Measurements from ENCODE around the gene ZDHHC3. TPM values are rescaled to one million over a fixed set of nuclear protein-coding genes. Genes with fewer than 3 reads are reported as not detected.
A peak's percentile ranks its signal among the peaks of the same experiment; 100 is the strongest.

Gene ZDHHC3
- total RNA-seq, 2 experiments from 2014 or later = 39.1 to 39.5 TPM

DNA sequence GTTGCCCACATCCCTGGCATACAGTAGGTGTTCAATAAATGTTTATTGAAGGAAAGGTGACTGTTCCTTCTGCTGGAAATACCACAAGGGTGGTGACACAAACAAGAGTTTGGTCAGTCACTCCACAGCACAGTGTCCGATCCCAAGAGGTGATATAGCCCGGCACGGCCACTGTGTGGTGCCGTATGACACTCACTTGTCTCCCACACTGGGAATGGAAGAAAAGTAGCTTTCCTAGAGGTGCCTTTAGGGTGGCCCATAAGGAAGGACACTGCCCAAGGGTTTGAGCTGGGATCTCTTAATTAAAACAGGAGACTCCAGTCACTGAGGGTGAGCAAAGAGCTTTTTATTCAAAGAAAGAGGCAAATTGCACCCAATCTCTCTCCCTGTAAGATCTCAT is 61.0 kb downstream of the ZDHHC3 start:
- Mint-ChIP-seq H3K9me3 (no peaks in the 10 kb centered on the region), H3K4me3 (no peak overlapping the region), H3K36me3 (no peaks in the 10 kb centered on the region), H3K4me1 (no peaks in the 10 kb centered on the region), H3K27me3 (peaks cover 4% of the 10 kb centered on the region), H3K27ac (no peak overlapping the region)
- DNase-seq = no peak

DNA sequence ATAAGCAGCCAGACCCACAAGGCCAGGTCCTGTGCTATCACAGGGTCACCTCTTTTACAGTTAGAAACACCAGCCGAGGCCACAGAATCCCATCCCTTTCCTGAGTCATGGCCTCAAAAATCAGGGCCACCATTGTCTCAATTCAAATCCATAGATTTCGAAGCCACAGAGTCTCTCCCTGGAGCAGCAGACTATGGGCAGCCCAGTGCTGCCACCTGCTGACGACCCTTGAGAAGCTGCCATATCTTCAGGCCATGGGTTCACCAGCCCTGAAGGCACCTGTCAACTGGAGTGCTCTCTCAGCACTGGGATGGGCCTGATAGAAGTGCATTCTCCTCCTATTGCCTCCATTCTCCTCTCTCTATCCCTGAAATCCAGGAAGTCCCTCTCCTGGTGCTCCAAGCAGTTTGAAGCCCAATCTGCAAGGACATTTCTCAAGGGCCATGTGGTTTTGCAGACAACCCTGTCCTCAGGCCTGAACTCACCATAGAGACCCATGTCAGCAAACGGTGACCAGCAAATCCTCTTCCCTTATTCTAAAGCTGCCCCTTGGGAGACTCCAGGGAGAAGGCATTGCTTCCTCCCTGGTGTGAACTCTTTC is 62.0 kb downstream of the ZDHHC3 start:
- Mint-ChIP-seq H3K4me1 (no peaks in the 10 kb centered on the region), H3K27me3 (peaks cover 14% of the 10 kb centered on the region), H3K27ac (no peak overlapping the region), H3K4me3 (no peak overlapping the region), H3K9me3 (peaks cover 2% of the 10 kb centered on the region), H3K36me3 (no peaks in the 10 kb centered on the region)
- peak; percentile 57 for DNase-seq

DNA sequence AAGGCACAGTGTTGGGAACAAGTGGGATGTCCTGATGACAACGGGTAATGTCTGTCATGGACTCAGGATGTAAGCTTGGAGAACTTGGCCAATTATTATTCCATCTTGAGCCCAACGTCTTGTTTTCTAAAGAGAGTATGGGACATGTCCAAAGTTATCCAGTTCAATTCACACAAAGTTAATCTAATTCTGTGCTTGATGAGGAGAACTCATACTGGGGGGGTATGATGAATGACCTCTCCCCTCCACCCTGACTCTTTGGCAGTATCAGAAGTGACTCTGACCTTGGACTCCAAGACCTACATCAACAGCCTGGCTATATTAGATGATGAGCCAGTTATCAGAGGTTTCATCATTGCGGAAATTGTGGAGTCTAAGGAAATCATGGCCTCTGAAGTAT is 65.3 kb downstream of the ZDHHC3 start:
- DNase-seq = no peak
- H3K4me1 Mint-ChIP-seq = no peaks in the 10 kb centered on the region
- H3K9me3 Mint-ChIP-seq = peaks cover 2% of the 10 kb centered on the region
- no peaks in the 10 kb centered on the region for H3K36me3 Mint-ChIP-seq
- H3K4me3 Mint-ChIP-seq = no peak overlapping the region
- no peak overlapping the region for H3K27ac Mint-ChIP-seq
- H3K27me3 Mint-ChIP-seq = peaks cover 23% of the 10 kb centered on the region

DNA sequence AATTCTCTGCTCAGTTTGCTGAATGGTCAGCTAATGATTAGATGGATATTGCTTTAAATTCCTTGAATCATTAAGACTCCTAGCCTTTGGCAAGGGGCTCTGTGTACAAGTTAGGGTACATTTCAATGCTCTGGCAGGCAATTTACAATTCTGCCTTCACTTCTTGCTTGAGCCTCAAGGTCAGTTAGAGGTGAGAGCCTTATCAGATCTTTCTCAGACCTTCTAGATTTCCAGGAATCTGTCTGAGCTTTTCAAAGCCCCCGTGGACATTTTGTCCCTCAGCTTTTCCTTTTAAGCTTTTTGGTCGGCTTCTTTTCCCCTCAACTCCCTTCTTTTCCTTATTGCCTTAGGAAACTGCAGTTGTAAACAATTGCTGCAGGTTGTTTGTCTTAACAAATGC is 66.9 kb downstream of the ZDHHC3 start:
- Mint-ChIP-seq H3K9me3 (peaks cover 2% of the 10 kb centered on the region), H3K27me3 (peaks cover 23% of the 10 kb centered on the region), H3K4me3 (no peak overlapping the region), H3K4me1 (no peaks in the 10 kb centered on the region), H3K36me3 (no peaks in the 10 kb centered on the region), H3K27ac (no peak overlapping the region)
- DNase-seq = no peak

DNA sequence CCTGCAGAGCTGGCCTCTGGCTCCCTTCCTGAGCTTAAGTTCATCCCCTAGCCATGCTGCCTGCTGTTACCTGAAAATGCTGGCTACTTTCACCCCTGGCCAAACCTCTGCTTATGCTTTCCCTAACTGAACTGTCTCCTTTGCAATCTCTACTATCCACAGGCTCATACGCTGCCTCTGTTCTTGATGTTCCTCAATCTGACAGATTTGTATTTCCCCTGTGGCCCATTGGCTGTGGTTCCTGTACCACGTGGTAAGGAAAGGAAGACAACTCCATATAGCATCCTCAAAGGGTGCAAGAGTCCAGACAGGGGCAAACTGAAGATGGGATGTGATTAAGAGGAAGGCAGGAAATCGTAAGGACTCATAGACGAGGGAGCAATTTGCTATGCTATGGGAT is 68.4 kb downstream of the ZDHHC3 start:
- Mint-ChIP-seq H3K4me3 (no peak overlapping the region), H3K36me3 (no peaks in the 10 kb centered on the region), H3K27me3 (peaks cover 30% of the 10 kb centered on the region), H3K9me3 (peaks cover 2% of the 10 kb centered on the region), H3K4me1 (no peaks in the 10 kb centered on the region), H3K27ac (no peak overlapping the region)
- no peak for DNase-seq

DNA sequence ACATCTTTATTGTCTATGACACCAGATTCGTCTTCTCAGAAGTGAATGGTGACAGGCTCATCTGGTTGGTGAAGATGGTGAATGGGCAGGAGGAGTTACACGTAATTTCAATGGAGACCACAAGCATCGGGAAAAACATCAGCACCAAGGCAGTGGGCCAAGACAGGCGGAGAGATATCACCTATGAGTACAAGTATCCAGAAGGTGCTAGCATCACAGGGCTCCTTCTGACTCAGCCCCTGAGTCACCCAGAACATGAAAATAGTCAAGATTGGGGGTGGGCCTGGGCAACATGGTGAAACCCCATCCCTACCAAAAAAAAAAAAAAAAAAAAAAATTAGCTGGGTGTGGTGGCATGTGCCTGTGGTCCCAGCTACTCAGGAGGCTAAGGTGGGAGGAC is 69.0 kb downstream of the ZDHHC3 start:
- H3K4me1 Mint-ChIP-seq = no peaks in the 10 kb centered on the region
- no peak for DNase-seq
- H3K9me3 Mint-ChIP-seq = peaks cover 2% of the 10 kb centered on the region
- H3K27ac Mint-ChIP-seq = no peak overlapping the region
- no peak overlapping the region for H3K4me3 Mint-ChIP-seq
- peaks cover 30% of the 10 kb centered on the region for H3K27me3 Mint-ChIP-seq
- H3K36me3 Mint-ChIP-seq = no peaks in the 10 kb centered on the region

DNA sequence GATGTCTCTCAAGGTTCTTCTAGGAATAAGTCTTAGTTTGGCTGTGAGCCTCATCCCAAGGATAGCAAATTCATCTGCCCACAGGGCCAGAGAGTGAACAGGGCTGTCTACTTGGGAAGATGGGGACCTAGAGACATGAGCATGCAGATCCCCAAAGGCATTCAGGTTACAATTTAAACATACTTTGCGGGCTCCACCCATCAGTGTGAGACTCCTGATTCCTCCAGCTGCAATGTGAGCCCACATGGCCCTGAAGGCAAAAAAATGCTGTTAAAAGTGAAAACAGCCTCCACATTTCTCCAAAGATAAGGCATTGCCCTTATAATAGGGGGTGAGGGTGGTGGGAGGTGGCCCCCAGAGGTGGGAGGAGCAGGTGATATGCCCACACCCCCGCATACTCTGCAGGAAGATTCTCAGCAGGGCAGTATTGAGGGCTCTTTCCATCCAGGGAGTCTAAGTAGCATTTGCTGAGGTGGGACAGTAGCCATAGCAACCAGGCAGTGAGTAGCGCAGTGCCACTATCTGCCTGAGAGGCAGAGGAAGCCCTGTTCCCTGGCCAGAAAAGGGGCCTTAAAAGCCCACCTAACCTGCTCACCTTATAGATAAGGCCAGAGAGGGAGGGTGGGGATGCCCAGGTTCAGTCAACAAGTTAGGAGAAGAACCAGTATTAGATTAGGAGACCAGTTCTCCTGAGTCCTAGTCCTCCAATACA is 70.4 kb downstream of the ZDHHC3 start:
- no peak overlapping the region for H3K4me3 Mint-ChIP-seq
- no peak for DNase-seq
- H3K9me3 Mint-ChIP-seq = peaks cover 2% of the 10 kb centered on the region
- no peak overlapping the region for H3K27ac Mint-ChIP-seq
- no peaks in the 10 kb centered on the region for H3K4me1 Mint-ChIP-seq
- no peaks in the 10 kb centered on the region for H3K36me3 Mint-ChIP-seq
- peaks cover 31% of the 10 kb centered on the region for H3K27me3 Mint-ChIP-seq

DNA sequence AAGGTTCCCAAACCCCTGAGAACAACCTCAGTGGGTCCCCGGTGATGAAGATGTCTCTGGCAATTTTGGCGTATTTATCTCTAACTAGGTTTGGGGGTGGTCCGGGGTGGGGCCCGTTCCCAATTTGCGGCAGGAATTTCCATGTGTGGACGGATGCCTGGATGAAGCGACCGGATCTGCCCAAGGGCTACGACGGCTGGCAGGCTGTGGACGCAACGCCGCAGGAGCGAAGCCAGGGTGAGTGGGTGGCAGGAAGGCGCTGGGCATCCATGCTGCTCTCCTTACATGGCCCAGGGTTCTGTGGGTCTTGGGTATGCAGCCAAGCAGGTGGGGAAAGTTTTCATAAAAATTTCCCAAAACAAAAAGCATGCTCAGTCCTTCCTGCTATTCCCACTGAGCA is 72.2 kb downstream of the ZDHHC3 start:
- Mint-ChIP-seq H3K27ac (no peak overlapping the region), H3K27me3 (peaks cover 22% of the 10 kb centered on the region), H3K4me1 (no peaks in the 10 kb centered on the region), H3K4me3 (no peak overlapping the region), H3K9me3 (no peaks in the 10 kb centered on the region), H3K36me3 (no peaks in the 10 kb centered on the region)
- no peak for DNase-seq

DNA sequence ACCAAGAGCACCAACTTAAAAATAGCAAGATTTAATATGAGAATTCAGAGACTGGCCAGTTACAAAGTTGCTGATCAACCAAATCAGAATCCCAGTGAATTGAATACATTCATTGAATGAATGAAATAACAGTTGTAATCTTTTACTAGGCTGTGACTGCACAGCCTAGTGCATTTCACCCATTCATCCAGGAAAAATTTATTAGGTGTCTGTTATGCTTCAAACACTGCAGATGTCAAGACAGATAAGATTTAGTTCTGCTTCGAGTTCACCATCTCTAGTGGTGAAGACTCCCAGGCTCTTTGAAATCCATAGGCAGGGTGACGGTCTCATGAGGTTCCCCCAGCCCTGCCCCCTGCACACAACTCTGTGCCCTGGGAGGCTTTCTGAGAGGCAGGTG is 72.7 kb downstream of the ZDHHC3 start:
- Mint-ChIP-seq H3K27me3 (peaks cover 22% of the 10 kb centered on the region), H3K27ac (no peak overlapping the region), H3K4me1 (no peaks in the 10 kb centered on the region), H3K4me3 (no peak overlapping the region), H3K9me3 (no peaks in the 10 kb centered on the region), H3K36me3 (no peaks in the 10 kb centered on the region)
- DNase-seq = no peak

DNA sequence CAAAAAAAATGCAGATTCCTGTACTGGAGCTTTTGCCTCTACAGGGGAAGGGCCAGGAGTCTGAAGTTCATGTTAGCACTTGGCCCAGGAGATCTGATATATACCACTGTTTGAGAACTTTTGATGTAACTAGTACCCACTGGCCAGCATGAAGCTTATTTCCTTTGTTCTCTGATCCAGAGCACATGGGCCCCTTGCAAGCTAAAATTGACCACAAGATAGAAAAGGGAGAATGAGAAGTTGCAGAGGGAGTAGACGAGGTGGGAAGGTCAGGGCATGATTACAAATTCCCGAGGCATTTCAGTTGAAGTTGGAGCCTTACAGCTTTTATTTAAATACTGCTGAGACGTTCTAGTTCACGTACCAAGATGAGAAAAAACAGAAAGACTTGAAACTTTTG is 73.3 kb downstream of the ZDHHC3 start:
- H3K4me3 Mint-ChIP-seq = no peak overlapping the region
- no peaks in the 10 kb centered on the region for H3K4me1 Mint-ChIP-seq
- peaks cover 15% of the 10 kb centered on the region for H3K27me3 Mint-ChIP-seq
- H3K9me3 Mint-ChIP-seq = no peaks in the 10 kb centered on the region
- DNase-seq = no peak
- H3K27ac Mint-ChIP-seq = no peak overlapping the region
- H3K36me3 Mint-ChIP-seq = no peaks in the 10 kb centered on the region

DNA sequence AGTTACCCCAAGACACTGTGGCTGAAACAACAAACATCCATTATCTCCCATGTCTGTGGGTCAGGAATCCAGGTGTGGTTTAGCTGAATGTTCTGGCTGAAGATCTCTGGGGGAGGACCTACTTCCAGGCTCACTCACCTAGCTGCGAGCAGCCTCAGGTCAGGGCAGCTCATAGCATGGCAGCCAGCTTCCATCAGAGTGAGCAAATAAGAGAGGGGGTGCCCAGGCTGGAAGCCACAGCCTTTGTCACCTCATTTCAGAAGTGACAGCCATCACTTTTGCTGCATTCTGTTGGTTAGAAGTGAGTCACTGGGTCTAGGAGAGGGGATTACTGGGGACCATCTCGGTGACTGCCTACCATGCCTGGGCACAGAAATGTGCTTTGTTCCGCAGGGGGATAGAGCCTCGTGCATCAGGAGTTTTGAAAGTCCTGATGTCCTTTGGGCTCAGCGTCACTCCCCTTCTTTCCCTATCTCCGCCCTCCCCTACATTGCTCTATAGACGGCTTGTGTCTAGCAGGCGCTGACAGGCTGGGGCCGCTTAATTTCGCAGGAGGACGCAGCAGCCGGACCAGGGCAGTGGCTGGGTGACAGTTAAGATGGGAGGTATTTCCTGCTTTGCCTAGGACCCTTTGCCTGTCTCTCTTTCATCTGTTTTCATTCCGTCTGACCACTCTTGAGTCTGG is 76.1 kb downstream of the ZDHHC3 start:
- Mint-ChIP-seq H3K27me3 (peaks cover 15% of the 10 kb centered on the region), H3K4me1 (no peaks in the 10 kb centered on the region), H3K9me3 (no peaks in the 10 kb centered on the region), H3K36me3 (no peaks in the 10 kb centered on the region), H3K4me3 (no peak overlapping the region), H3K27ac (no peak overlapping the region)
- DNase-seq = no peak

DNA sequence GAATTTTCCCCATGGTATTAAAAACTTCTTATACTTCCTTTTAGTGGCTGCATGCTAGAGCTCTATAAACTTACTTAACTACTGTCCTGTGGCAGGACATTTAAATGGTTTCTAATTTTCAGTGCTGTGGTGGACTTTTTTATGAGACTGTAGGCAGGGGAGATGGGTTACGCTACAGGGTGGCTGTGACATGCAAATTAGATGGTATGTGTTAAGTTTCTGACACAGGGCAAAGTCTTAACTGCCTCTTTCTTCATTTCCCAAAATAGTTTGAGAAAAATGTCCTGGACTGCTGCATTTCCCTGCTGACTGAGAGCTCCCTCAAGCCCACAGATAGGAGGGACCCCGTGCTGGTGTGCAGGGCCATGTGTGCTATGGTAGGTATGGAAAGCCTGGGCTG is 79.5 kb downstream of the ZDHHC3 start:
- no peaks in the 10 kb centered on the region for H3K4me1 Mint-ChIP-seq
- no peaks in the 10 kb centered on the region for H3K36me3 Mint-ChIP-seq

DNA sequence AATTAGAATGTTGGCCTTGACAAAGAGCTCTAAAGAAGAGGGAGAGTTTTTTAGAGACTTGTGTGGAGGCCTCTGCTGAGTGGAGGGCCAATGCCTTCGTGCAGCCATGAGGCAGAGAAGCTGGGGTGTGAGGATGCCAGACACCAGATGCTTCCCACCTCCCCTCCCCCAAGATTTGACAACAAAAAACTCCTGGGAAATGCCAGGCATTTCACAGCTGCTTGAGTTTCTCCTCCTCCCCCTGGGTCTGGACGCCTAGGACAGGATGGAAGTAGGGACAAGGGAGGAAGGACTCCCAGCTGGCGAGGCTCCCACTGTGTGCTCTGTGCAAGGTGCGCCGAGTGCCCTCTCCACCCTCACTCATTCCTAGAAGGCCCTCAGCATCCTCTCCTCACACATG is 81.5 kb downstream of the ZDHHC3 start:
- no peak overlapping the region for H3K4me3 Mint-ChIP-seq
- H3K27ac Mint-ChIP-seq = no peak overlapping the region
- H3K36me3 Mint-ChIP-seq = no peaks in the 10 kb centered on the region
- H3K27me3 Mint-ChIP-seq = no peaks in the 10 kb centered on the region
- no peak for DNase-seq
- H3K9me3 Mint-ChIP-seq = no peaks in the 10 kb centered on the region
- H3K4me1 Mint-ChIP-seq = no peaks in the 10 kb centered on the region

More for the DNA sequence above, 79.5 kb downstream of the ZDHHC3 start:
- H3K27me3 Mint-ChIP-seq = peaks cover 8% of the 10 kb centered on the region
- H3K27ac Mint-ChIP-seq = no peak overlapping the region
- DNase-seq = no peak
- H3K4me3 Mint-ChIP-seq = no peak overlapping the region
- H3K9me3 Mint-ChIP-seq = no peaks in the 10 kb centered on the region

DNA sequence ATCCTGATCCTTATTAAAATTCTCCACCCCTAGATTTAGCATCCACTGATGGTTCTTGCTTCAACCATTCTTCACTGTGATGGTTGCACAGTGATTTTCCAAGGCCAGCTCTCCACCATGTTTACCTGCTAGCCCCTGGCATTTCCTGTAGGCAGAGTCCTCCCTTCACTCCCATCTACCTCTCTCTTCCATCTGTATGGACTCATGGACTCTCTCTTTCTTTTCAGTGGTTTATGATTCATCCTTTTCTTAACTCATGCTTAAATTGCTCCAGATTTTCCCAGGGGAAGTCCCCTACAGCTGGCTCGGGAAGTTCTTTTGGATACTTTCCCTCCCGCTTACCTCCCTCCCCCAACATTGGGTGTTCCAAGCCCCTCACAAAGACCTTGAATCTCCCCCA is 82.9 kb downstream of the ZDHHC3 start:
- DNase-seq = no peak
- no peak overlapping the region for H3K4me3 Mint-ChIP-seq
- H3K27me3 Mint-ChIP-seq = no peaks in the 10 kb centered on the region
- no peaks in the 10 kb centered on the region for H3K9me3 Mint-ChIP-seq
- no peaks in the 10 kb centered on the region for H3K4me1 Mint-ChIP-seq
- no peak overlapping the region for H3K27ac Mint-ChIP-seq
- H3K36me3 Mint-ChIP-seq = no peaks in the 10 kb centered on the region

DNA sequence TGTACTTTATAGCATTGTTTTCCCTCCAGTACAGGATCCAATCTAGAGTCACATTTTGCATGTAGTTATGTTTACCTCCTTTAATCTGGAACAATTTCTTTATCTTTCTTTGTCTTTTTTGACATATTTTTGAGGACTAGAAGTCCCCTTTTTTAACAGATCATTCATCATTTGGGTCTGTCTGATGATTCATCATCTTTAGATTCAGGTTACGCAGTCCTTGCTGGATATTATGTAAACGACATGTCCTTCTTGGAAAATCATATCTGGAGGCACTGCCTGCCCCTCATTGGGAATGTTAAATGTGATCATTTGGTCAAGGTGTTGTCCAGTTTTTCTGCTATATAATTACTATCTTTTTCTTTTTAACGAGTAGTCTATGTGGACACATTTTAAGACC is 83.3 kb downstream of the ZDHHC3 start:
- Mint-ChIP-seq H3K4me1 (no peaks in the 10 kb centered on the region), H3K36me3 (no peaks in the 10 kb centered on the region), H3K27me3 (no peaks in the 10 kb centered on the region), H3K27ac (no peak overlapping the region), H3K4me3 (no peak overlapping the region), H3K9me3 (no peaks in the 10 kb centered on the region)
- no peak for DNase-seq

DNA sequence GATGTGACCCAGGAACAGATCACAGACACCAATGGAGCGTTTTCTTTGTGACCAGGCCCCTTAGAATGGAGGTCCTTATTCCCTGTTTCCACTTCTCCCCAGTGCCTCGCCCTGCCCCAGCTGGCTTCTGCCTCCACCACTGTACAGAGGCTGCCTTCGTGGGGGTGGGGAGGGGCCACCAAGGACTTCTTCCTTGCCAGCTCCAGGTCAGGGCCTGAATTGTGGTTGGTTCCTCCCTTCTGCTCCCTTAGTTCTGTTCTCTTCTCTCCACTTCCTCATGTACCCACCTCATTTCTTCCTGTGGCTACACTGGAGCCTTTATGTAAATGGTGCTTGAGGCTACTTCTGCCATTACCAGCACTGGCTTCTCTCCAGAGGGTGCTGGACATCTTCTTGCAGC is 85.1 kb downstream of the ZDHHC3 start:
- no peak for DNase-seq
- H3K36me3 Mint-ChIP-seq = no peaks in the 10 kb centered on the region
- H3K4me3 Mint-ChIP-seq = no peak overlapping the region
- H3K4me1 Mint-ChIP-seq = no peaks in the 10 kb centered on the region
- H3K9me3 Mint-ChIP-seq = no peaks in the 10 kb centered on the region
- H3K27me3 Mint-ChIP-seq = peaks cover 4% of the 10 kb centered on the region
- H3K27ac Mint-ChIP-seq = no peak overlapping the region

Data from activated naive CD8-positive, alpha-beta T cell treated with anti-CD3 and anti-CD28 coated beads for 36 hours (primary cell).